Hippocampal formation (tissue), 2 donors: Measurements from ENCODE around the gene MICALL2.
A peak's percentile ranks its signal among the peaks of the same experiment; 100 is the strongest.

Source experiments
- DNase-seq, 2 donors: peaks; one replicate each; lab custom pipeline; 2025; lab: John Stamatoyannopoulos, UW

Gene MICALL2

DNA sequence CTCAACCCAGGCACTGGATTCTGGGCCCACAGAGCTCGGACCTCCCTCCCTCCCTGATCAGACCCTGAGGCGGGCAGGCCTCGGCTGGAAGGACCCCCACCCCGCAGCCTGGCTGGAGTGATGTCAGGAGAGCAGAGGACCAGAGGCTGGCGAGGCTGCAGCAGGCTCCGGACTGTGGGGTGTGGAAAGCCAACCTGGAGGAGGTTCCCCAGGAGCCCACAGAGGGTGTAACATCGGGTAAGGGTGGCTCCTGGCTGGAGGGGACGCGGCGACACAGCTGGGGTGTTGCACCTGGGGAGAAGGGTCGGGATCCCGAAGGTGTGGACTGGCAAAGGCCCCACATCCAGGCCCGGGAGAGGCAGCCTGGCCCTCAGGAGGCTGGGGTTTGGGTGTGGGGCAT, 8.9 kb upstream of the MICALL2 start:
- DNase-seq: no peak

DNA sequence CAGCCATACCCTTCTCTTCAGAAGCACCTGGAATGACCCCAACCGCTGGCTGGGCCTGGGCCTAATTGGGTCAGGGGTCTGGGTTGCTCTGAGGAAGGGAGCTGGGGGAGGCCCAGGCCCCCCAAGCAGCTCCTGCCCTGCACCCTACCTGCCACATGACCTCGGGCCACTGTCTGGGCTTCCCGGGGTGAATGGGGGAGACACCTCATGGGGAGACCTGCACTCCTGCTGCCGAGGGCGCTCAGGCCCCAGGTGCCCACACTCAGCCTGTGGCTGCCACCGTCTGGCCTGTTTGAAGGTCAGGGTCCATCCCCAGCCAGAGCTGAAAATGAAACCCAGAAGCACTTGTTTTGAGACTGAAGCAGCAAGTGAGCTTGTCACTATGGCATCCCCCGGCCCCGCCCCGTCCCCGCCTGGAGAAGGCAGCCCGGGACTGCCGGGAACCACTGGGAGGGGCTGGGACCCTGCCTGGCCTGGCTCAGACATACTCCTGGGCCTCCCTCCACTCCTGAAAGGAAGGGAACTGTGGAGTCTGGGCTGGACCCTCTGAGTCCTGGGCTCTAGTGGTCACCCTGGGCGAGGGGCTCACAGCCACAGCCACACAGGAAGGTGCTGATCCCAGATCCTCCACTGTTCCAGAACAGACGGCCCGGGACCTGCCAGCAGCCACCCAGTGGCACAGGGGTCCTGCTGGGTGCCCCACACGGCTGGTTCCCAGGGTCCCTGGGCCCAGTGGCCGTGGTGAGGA, 7.4 kb upstream of the MICALL2 start:
- DNase-seq: peak in 1 of 2 donors; percentile 44

DNA sequence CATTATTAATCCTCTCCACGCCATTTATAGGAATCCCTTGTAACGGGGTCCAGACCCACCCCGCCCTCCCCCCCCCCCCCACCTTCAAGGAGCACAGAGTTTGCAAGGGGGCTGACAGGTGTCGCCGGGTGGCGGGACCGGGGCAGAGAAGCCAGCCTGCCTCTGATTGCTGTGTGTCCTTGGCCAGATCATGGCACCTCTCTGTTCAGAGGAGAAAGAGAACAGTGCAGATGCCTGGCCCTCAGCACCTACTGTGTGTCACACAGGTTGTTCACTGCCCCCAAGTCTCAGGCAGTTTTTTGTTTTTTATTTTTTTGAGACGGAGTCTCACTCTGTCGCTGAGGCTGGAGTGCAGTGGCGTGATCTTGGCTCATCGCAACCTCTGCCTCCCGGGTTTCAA, 5.4 kb upstream of the MICALL2 start:
- DNase-seq: no peak

DNA sequence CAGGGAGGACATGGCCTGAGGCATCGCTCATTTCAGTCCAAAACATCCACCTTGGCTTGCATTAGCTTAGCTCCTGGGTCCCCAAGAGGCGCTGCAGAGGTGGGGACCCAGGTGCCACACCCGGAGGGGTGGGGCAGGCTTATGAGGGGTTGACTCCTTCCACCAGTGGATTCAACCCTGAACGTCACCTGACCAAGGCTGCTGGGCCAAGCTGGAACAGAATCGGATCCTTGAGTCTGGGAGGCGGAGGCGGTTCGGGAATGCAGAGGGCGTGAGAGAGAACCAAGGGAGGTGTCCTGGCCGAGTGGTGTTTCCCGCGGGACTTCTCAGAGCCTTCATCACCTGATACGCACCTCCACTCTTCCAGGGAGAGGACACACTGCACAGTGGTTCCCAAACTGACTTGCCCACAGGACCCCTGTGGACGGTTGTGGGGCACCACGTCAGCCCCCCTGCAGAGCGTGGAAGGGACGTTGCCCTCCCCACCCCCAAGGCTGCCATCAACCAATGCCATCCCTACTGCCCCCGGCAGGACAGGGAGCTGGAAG, 4.5 kb upstream of the MICALL2 start:
- no peak for DNase-seq

DNA sequence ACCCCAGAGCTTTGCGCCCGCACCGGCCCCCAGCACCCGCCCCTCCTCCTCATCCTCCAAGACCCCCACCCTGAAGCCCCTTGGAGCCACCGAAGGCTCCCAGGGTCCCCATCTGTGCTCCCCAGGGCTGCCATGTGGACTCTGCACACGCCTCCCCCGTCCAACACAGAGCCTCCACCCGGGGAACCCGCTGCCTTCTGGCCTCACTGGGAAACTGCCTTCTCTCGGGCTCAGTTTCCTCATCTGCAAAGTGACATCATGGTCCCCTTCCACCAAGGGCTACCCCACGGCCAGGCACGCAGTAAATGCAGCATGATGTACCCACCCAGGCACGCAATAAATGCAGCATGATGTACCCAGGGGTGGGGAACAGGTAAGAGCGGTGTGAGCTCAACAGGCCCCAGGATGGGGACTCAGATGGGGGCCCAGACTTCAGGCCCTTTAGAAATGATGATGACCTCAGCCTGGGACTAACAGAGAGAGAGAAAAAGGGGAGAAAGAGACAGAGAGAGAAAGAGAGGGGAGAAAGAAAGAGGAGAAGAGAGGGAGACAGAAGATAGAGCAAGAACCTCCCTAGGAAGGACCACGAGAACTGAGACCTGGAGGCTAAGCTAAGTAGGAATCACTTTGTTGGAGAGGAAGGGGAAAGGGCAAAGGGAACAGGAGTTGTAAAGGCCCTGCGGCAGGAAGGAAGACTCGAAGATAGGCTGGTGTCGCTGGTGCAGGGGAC, 2.5 kb upstream of the MICALL2 start:
- DNase-seq: no peak

DNA sequence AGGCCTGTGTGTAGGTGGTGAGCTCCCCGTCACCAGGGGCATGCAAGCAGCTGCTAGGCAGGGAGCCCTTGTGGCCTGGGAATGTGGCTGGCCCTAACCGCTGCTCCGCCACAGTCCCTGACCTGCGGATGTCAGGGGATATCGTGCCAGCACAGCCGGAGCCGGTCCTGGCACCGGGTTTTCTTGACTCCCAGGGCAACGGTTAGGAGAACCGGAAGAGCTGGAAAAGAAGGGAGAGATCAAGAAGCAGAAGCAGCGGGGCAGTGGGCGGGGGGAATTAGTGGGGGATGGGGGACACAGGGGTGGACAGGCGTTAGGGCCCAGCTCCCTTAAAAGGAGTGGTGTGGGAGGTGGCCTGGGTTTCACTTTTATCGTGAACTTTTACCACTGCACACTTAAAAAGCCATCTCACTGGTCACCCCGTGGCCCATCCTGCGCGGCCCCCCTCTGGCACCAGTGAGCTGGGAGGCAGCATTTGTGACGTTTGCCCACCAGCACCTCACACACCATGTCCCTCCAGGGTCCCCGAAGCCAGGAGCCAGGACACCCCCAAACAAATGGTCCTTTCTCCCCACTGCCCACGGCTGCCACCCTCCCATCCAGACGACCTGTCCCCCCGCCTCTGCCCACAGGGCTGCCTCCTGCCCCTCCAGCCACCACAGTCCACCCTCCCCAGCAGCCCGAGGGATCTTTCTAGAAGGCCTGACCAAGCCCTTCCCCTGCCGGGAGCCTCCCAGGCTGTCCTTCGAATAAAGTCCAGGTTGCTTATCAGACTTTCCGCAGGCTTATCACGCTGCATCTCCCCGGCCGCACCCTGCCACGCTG, 1.8 kb upstream of the MICALL2 start:
- no peak for DNase-seq

DNA sequence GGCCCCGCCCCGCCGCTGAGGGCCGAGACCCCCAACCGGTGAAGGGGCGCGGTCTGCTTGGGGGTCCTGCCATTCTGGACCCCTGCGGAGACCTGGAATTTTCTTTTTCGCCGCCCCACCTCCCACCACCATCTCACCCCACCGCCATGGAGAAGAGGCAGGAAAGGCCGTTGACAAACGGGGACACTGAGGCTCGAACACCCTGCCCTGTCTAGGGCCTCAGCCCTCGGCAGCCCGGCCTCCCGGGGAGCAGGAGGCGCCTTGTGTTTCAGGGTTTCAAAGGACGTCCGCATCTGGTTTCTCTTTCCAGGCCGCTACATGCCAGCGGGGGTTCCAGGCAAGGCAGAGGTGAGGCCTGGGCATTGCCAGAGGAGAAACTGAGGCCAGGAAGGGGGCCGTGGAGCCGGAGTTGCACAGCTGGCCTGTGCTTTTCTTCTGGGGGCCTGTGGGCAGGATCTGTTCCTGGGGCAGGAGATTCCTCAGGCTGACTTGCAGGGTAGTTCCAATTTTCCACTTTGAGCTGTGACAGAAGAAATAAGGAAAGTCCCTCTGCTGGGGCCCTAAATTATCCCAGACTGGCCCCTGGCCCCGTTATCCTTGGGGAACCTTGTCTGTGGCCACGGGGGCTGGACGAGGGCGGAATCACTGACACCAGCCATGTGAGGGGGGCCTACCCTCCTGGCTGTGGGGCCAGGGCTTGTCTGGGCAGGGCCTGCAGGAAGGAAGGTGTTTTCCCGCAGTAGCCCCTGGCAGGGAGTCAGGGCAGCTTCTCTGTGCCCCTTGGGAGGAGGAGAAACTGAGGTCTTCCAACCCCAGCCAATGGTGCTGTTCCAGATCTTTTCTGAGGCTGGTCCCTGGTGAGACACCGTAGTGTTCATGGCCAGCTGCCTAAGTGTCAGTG, 900 bp upstream of the MICALL2 start:
- peak in 1 of 2 donors; percentile 45 for DNase-seq

DNA sequence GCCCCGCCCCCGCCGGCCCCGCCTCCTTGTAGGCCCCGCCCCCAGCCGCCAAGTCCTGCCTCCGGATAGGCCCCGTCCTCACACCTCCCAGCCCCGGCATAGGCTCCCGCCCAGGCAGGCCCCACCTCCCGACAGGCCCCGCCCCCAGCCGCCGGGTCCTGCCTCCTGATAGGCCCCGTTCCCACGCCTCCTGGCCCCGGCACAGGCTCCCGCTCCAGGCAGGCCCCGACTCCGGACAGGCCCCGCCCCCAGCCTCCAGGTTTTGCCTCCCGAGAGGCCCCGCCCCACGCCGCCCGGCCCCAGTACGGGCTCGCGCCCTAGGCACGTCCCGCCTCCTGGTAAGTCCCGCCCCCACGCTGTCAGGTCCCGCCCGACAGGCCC, 232 bp upstream of the MICALL2 start:
- peak; percentile 99 to 100 for DNase-seq

DNA sequence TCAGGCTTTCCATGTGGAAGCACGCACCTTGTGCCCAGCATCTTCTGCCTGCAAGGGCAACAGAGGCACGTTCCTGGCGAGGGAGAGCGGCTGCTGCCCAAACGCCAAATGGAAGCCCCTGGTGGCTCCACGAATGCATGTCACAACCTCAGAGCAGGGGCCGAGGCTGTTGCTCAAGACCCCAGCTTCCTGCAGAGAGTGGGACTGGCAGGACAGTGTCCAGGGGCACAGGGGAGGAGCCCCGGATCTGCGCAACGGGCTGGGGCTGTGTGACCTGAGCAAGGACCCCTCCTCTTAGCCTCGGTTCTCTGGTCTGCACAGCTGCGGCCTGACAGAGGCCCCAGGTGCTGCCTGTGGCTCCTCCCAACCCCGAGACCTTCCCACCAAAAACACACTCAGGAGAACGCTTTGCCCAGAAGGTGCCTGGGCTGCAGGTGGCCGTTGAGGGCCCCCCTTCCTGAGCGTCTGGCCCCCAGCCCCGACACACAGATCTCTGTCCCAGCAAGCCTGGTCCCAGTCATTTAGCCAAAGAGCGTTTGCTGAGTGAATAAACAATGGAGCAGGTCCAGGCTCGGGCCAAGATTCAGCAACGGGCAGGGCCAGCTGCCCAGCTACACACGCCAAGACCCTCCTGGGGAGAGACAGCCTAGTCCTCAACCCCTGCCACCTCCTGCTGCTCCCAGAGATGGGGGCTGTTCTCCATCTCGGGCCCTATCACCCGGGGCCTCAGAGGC, 1.2 kb downstream of the MICALL2 start:
- no peak for DNase-seq

DNA sequence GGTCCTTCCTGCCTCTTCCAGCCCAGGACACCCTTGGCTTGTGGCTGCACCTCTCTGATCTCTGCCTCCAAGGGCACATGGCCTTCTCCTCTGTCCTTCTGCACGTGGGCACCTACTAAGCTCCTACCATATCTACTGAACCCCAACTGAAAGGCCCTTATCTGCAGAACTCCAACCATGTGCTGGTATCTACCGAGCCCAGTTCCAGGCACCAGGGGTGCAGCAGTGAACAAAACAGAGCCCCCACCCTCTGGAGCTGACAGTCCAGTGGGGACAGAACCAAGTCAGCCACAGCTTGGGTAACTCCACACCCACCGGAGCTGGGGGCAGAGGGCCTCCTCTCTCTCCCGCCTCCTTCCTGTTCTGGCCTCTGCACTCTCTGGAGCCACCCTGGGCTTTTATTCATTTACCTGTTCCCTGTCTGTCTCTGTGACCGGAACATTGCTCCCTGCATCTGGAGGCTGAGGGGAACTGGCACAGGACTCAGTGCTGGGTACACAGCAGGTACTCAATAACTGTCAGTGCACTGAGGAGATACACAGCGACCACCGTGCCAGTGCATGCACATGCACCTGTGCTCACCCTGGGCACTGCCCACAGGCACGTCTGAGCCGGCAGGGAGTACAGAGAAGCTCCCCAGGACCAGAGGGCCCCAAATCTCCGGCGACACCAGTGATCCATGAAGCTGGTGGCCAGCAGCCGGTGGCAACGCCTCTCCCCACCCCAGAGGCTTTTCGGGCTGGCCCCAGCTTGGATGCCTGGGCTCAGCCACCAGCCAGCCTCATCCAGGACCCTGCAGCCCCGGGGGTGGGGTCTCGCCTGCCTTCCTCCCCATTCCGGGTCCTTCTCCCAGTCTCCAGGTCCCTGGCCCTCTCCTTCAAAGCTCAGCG, 2.0 kb downstream of the MICALL2 start:
- DNase-seq: no peak

DNA sequence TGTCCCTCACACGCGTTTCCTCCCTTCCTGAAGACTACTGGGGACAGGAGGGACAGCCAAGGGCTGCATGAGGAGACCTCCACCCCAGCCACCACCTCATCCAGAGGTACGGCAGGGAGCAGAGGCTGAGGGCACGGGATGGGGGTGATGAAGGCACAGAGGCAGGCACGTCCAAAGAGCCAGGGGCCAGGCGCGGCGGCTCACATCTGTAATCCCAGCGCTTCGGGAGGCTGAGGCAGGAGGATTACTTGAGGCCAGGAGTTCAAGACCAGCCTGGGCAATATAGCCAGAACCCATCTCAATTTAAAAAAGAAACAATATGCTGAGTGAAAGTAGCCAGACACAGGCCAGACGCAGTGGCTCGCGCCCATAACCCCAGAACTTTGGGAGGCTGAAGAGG, 3.3 kb downstream of the MICALL2 start:
- no peak for DNase-seq

DNA sequence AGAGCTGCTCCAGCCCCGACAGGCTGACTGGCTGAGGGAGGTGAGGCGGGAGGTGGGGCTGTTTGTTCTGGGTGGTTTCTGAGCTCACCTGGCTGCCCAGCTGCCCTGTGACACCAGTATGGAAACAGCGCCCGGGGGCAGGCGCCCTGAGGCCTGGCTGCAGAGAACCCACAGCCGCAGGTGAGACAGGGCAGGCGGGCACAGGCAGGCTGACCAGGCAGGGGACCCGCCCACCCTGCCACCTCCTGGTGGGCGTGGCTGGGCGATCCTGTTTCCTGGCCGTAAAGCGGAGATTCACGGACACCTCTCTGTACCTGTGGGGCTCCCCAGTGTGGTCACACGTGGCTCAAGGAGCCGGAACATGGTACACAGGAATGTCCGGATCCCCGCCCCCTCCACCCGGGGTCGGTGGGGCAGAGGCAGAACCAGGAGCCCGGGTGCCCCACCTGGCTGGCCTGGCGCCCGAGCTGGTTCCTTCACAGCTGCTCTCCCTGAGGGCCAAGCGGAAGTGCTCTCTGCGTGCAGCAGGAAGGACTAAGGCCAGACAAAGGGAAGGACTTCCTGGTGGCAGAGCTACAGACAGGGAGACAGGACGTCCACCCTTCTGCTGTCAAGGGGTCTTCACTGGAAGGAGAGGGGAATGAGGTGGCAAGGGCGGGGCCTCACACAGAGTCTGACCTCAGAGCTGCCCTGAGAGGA, 3.9 kb downstream of the MICALL2 start:
- no peak for DNase-seq

DNA sequence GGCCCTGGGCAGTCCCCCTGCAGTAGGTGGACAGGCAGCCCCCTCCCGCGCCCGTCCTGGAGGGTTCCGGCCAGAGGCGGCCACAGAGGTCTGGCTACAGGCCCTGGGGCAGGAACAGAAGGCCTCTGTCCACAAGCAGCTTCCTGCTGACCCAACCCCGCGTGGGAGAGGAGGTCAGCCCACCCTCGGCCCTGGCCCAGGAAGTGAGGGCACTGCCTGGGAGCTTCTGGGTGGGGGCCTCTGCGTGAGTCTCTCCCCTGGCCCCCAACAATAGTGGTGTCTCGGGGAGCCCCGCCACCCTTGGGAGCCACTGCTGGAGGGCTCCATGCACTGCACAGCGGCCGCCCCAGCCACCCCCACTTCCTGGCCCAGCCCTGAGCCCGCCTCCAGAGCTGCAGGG, 4.7 kb downstream of the MICALL2 start:
- DNase-seq: peak; percentile 5 to 37

DNA sequence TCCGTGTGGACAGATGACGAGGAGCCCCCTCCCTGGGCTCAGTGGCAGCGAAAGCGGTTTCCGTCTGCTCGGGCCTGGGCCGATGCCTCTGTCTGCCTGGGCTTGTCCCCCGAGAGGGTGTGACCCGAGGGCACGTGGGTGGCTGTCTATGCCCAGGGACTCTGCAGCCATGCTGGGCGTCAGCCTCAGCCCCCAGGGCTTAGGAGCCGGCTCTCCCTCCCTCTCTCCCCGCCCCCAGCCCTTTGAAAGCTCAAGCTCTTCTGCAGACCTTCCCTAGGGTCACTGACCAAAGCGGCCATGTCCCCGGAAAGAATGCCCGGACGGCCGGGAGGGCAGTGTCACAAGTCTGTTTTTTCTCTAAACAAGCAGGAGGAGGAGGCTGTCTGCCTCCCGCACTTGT, 7.1 kb downstream of the MICALL2 start:
- no peak for DNase-seq

DNA sequence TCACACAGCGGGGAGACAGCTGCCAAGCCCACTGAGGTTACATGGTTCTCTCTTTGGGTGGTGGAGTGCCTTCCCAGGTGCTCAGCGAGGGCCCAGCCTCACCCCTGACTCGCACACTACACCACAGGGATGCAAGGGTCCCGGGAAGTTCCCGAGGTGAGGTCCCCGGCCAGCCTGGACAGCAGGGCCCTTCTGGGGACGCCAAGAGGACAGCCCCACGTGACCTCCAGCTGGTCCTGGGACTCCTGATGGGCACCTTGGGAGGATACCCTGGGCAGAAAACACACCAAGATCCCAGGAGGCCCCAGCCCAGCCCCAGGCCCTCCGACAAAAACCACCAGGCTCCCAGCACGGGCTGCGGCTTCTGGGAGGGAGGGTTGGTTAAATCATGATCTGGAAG, 8.3 kb downstream of the MICALL2 start:
- DNase-seq: no peak

DNA sequence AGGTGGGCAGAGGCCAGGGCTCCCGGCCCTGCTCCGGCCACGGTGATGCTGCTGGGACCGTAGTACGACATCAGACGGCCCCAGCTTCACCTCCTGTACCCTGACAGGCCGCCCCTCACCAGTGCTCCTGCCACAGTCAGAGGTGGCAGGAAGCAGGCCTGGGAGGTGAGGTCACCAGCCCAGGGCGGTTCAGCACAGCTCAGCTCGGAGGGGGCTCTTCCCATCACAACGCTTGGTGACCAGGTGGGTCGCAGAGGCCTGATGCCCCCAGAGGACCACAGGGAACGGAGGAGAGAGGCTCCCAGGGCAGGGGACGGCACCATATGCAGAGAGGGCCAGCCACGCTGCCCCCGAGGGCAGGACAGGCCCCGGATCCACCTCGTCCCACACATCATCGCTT, 8.8 kb downstream of the MICALL2 start:
- DNase-seq: no peak

DNA sequence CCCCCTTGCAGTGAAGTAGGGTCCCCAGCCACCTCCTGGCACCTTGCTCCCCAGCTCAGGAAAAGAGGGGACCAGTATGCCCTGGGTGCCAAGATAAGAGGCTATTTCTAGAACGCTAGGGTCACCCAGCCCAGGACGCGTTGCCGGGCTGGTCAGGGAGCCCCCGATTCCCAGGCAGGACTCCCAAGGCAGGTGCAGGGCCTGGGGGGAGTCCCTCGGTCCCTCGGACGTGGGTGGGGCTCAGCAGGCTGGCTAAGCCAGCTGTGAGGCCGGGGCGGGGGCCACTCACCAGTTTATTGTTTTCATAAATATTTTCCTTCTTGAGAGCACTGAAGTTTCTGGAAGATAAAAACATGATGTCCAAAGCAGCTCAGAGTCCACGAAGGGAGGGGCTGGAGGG, 9.3 kb downstream of the MICALL2 start:
- no peak for DNase-seq

DNA sequence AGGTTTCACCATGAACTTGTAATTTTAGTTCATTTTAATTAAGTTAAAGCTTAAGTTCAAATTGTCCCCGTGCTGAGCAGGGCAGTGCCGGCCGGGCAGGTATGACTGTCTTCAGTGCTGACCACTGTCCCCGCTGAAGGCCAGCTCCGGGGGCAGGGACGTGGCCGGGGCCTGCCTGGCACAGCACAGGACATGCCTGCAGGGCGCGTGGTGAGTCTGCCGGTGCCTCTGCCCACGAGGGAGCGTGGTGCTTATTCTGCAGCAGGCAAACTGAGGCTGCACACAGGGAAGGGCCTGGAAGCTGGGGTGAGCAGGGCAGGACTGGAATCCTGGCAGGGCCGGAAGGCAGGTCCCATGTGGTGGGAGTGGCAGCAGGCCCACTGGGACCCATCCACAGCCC, 9.8 kb downstream of the MICALL2 start:
- no peak for DNase-seq

DNA sequence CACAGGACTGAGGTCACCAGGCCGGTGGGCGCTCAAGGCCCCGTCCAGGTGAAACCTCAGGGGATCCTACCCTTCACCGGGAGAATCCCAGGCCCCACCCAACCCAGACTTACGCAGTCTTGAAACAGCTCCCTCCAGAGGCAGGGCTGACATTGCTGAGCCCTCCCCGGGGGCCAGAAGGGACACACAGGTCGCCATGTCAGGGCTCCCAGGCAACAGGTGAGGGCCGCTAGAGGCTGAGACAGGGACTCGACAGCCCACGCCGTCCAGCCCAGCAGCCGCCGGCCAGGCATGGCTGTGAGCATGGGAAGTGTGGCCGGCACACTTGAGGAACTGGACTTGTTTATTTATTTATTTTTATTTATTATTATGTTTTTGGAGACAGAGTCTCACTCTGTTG, 10.3 kb downstream of the MICALL2 start:
- no peak for DNase-seq
